ENCODE data around the gene LOXL3.
A peak's percentile ranks its signal among the peaks of the same experiment; 100 is the strongest.

LOXL3 gene

DNA sequence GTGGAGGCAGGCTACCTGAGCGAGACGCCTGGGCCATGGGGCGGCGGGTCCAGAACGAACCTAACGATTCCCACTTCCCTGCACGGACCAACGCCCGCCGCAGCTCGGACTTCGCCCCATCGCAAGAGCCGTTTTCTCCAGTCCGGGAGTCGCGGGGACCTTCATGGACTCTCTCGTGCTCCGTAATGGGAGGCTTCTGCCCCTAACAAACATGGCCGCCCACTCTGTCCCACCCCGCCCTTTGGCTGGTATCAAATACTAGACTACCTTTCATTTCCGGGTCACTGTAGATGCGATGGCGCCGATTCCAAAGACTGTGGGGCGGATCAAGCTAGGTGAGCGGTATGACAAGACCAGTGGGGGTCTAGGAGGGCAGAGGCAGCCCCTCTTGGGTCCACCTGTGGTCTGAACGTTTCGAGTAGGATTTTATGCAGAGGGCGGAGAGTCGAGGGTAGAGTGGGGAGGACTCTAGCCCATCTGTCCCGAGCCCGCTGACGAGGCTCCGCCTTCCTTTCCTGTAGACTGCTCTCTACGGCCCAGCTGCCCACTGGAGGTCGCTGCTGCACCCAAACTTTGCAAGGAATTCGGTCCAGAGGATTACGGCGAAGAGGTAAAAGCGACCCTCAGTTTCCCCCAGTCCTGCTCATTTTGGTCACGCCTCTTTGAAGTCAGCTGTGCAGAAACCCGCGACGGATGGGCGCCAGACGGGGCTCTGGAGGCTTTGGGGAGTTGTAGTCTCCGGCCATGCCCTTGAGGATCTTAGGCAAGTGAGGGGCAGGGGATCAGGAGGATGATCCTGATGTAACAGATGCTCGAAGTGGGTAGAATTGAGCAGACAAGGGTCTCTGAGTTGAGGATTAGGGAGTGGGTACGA, 70.7 kb downstream of the LOXL3 start, which contains the start of the genes CCDC142 and TTC31:
CCDC142 (minus strand) TSS at position 198 of the 874 bp plus-strand sequence; CDS start at position 37, 161 bp downstream.
TTC31 (plus strand) TSS at position 281 of the 874 bp plus-strand sequence; CDS start at position 296, 15 bp downstream.
- peak; percentile 92 for DNase-seq

All from effector CD4-positive, alpha-beta T cell (primary cell).